Measurements from ENCODE around the gene CST9.
A peak's percentile ranks its signal among the peaks of the same experiment; 100 is the strongest.

Gene CST9, protein sequence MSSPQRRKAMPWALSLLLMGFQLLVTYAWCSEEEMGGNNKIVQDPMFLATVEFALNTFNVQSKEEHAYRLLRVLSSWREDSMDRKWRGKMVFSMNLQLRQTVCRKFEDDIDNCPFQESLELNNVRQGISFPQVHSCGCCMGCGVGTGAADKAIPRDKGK

DNA sequence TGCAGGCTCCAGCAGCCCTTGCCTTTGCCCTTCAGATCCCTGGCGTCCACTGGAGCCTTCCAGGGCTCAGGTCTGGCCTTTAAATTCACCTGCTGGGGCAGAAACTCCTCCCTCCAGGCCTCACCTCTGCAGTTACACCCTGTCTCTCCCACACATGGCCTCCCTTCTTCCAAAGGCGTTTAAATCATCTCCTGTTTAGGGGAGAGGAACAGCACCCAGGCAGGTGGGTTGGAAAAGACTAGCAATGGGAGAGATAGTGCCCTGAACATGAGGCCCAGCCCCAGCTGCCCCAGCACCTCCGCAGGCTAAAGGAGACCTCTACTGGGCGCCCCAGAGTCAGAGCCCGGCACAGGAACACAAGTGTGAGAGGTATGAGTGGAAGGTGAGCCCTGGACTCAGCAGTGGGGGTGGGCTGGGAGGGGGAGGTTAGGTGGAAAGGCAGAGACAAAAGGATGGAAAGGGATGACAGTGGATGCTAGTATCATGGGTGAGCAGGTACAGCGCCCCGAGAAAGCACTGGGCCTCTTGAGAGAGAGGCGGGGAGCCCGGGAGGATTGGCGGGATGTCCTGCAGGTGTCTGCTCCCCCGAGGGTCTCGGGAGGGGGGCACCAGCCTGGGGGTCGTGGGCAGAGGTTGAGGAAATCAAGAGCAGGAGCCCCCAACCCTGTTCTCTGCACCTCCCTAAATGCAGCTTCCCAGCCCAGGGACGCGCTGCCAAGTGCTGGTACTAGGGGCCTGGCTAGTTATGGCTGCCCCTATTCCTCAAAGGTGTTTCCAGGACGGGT is at the start of gene CST9:
CST9 (minus strand) TSS at position 51 of the 785 bp plus-strand sequence. CDS start 53 bp downstream, outside the sequence.
- Histone ChIP-seq H3K79me2 (no peaks in the 10 kb centered on the region), H3K9me3 (ENCODE audit: control insufficient read depth, low read length) (no peaks in the 10 kb centered on the region), H3K27me3 (ENCODE audit: control insufficient read depth, insufficient read depth, low read length) (no peaks in the 10 kb centered on the region), H3K4me2 (ENCODE audit: low read length) (no peak within 1 kb of the TSS), H3K36me3 (ENCODE audit: control insufficient read depth, insufficient read depth, low read length) (no peaks in the 10 kb centered on the region), H3K4me1 (peaks cover 10% of the 10 kb centered on the region), H3K4me3 (ENCODE audit: low read depth, low read length) (no peak within 1 kb of the TSS), H3K27ac (peak within 1 kb of the TSS; percentile 17), H2AFZ (peak within 1 kb of the TSS; percentile 62), H3K9ac (no peak within 1 kb of the TSS)
- TF ChIP-seq CTCF (IDR thresholded peaks at IDR 0.05) = no peak

DNA sequence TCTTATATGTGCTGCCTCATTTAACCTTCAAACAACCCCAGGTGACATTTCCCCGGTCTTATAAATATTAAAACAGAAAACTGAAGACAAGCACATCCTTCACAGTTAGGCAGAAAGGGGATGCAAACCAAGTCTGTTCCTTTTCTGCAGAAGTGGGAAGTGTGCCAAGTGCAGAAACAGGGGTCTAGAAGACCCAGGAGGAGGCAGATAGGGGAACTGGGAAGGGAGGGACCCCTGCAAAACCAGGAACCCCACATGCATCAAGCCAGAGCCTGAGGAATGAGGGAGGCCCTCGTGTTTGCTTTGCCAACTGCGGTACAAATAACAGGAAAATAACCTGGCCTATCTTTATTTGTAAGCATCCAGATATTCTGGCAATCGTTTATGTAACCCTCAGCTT is 49.0 kb upstream of the CST9 start:
- H2AFZ ChIP-seq = no peak overlapping the region
- no peak overlapping the region for H3K4me3 ChIP-seq (ENCODE audit: low read depth, low read length)
- H3K27ac ChIP-seq = no peak overlapping the region
- H3K9me3 ChIP-seq (ENCODE audit: control insufficient read depth, low read length) = no peaks in the 10 kb centered on the region
- H3K27me3 ChIP-seq (ENCODE audit: control insufficient read depth, insufficient read depth, low read length) = no peaks in the 10 kb centered on the region
- no peaks in the 10 kb centered on the region for H3K79me2 ChIP-seq
- no peak overlapping the region for H3K4me2 ChIP-seq (ENCODE audit: low read length)
- no peak for TF ChIP-seq CTCF (IDR thresholded peaks at IDR 0.05)
- H3K4me1 ChIP-seq = no peaks in the 10 kb centered on the region
- no peak overlapping the region for H3K9ac ChIP-seq
- H3K36me3 ChIP-seq (ENCODE audit: control insufficient read depth, insufficient read depth, low read length) = no peaks in the 10 kb centered on the region

GRCh38 chr20:23654000-23654399 is 48.3 kb upstream of the CST9 start:
- no peak overlapping the region for H3K27ac ChIP-seq
- no peak for TF ChIP-seq CTCF (IDR thresholded peaks at IDR 0.05)
- H3K4me2 ChIP-seq (ENCODE audit: low read length) = no peak overlapping the region
- no peak overlapping the region for H3K4me3 ChIP-seq (ENCODE audit: low read depth, low read length)
- H3K79me2 ChIP-seq = no peaks in the 10 kb centered on the region
- no peaks in the 10 kb centered on the region for H3K27me3 ChIP-seq (ENCODE audit: control insufficient read depth, insufficient read depth, low read length)
- H3K36me3 ChIP-seq (ENCODE audit: control insufficient read depth, insufficient read depth, low read length) = no peaks in the 10 kb centered on the region
- H3K4me1 ChIP-seq = no peaks in the 10 kb centered on the region
- no peaks in the 10 kb centered on the region for H3K9me3 ChIP-seq (ENCODE audit: control insufficient read depth, low read length)
- H2AFZ ChIP-seq = no peak overlapping the region
- no peak overlapping the region for H3K9ac ChIP-seq

DNA sequence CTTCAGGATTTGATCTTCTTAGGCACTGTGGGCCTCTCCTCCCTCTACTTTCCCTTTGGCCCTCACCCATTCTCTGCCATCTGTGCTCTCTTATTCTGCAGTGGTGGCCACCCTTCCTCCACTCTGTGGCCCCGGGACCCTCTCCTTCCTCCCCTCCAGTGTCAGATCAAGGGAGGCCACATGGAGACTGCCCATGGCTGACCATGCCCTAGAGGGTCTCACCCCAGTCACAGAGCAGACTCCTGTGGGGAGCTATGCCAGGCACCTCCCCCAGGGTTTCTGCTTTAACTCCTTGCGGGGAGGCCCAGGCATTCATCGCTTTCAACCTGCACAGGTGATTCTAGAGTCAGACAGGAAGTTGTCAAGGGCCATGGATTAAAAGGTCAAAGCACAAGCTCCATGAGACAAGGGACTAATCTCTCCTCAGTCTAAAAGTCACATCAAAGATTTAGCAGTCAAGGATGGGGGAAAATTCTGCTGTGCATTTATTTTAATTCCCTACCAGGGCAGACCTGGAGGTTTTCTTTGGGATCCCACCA is 47.8 kb upstream of the CST9 start:
- Histone ChIP-seq H3K27me3 (ENCODE audit: control insufficient read depth, insufficient read depth, low read length) (no peaks in the 10 kb centered on the region), H2AFZ (no peak overlapping the region), H3K4me3 (ENCODE audit: low read depth, low read length) (no peak overlapping the region), H3K9ac (no peak overlapping the region), H3K36me3 (ENCODE audit: control insufficient read depth, insufficient read depth, low read length) (no peaks in the 10 kb centered on the region), H3K9me3 (ENCODE audit: control insufficient read depth, low read length) (no peaks in the 10 kb centered on the region), H3K4me2 (ENCODE audit: low read length) (no peak overlapping the region), H3K27ac (no peak overlapping the region), H3K79me2 (no peaks in the 10 kb centered on the region), H3K4me1 (no peaks in the 10 kb centered on the region)
- no peak for TF ChIP-seq CTCF (IDR thresholded peaks at IDR 0.05)
